H9 (cell line): ENCODE data around the gene B3GNT2. TPM values are rescaled to one million over a fixed set of nuclear protein-coding genes. Genes with fewer than 3 reads are reported as not detected.

ENCODE experiments used
- DNase-seq: peaks from one replicate; pipeline ENCODE4 v3.0.0-alpha.2; 2017
- H2AFZ ChIP-seq: one replicate; pipeline ENCODE4 v1.6.1; 2013; ENCODE audit warnings: mild to moderate bottlenecking, low read length, control low read depth, moderate library complexity
- H2AK5ac ChIP-seq: 2 replicates; pipeline ENCODE4 v1.6.1; 2013; ENCODE audit warnings: low read length, control low read depth, mixed read lengths; ENCODE audit not compliant: insufficient read length
- H2BK120ac ChIP-seq: one replicate; pipeline ENCODE4 v1.6.1; 2013; ENCODE audit warnings: low read depth, mild to moderate bottlenecking, low read length, control low read depth, inconsistent platforms; ENCODE audit not compliant: poor library complexity, severe bottlenecking
- H2BK12ac ChIP-seq: 2 replicates; pipeline ENCODE4 v1.6.1; 2013; ENCODE audit warnings: low read length, control low read depth, mixed read lengths, low read depth; ENCODE audit not compliant: insufficient read length
- H2BK15ac ChIP-seq: 2 replicates; pipeline ENCODE4 v1.6.1; 2013; ENCODE audit warnings: low read depth, low read length, control low read depth
- H2BK20ac ChIP-seq: one replicate; pipeline ENCODE4 v1.6.1; 2013; ENCODE audit warnings: low read depth, mild to moderate bottlenecking, low read length, control low read depth, inconsistent platforms; ENCODE audit not compliant: poor library complexity, severe bottlenecking
- H2BK5ac ChIP-seq: 2 replicates; pipeline ENCODE4 v1.6.1; 2013; ENCODE audit warnings: low read length, control low read depth, mixed read lengths; ENCODE audit not compliant: insufficient read length
- H3K14ac ChIP-seq: 2 replicates; pipeline ENCODE4 v1.6.1; 2013; ENCODE audit warnings: low read length, control low read depth; ENCODE audit not compliant: insufficient read depth
- H3K18ac ChIP-seq: 2 replicates; pipeline ENCODE4 v1.6.1; 2013; ENCODE audit warnings: low read depth, mild to moderate bottlenecking, mixed read lengths, low read length, control low read depth; ENCODE audit not compliant: insufficient read length
- H3K23ac ChIP-seq: 2 replicates; pipeline ENCODE4 v1.6.1; 2013; ENCODE audit warnings: low read length, control low read depth, mixed read lengths, low read depth; ENCODE audit not compliant: insufficient read length
- H3K23me2 ChIP-seq: 2 replicates; pipeline ENCODE4 v1.6.1; 2013; ENCODE audit warnings: low read depth, mild to moderate bottlenecking, mixed read lengths, low read length, control low read depth; ENCODE audit not compliant: insufficient read length, poor library complexity, severe bottlenecking
- H3K27ac ChIP-seq: 2 replicates; pipeline ENCODE4 v1.5.1; 2013; ENCODE audit warnings: low read length, control low read depth, mixed read lengths, low read depth; ENCODE audit not compliant: insufficient read length
- H3K27me3 ChIP-seq: 2 replicates; pipeline ENCODE4 v1.6.1; 2013; ENCODE audit warnings: low read length, control low read depth, inconsistent platforms; ENCODE audit not compliant: insufficient read depth
- H3K4ac ChIP-seq: 2 replicates; pipeline ENCODE4 v1.6.1; 2013; ENCODE audit warnings: low read depth, mild to moderate bottlenecking, control low read depth, inconsistent platforms, low read length, moderate library complexity
- H3K4me1 ChIP-seq: 2 replicates; pipeline ENCODE4 v1.6.1; 2013; ENCODE audit warnings: low read length, control low read depth, inconsistent platforms; ENCODE audit not compliant: insufficient read depth
- H3K4me2 ChIP-seq: 2 replicates; pipeline ENCODE4 v1.6.1; 2013; ENCODE audit warnings: low read length, control low read depth, mixed read lengths; ENCODE audit not compliant: insufficient read length, insufficient read depth
- H3K56ac ChIP-seq: 2 replicates; pipeline ENCODE4 v1.6.1; 2013; ENCODE audit warnings: low read depth, mild to moderate bottlenecking, mixed read lengths, low read length, control low read depth; ENCODE audit not compliant: insufficient read length
- H3K79me1 ChIP-seq: 2 replicates; pipeline ENCODE4 v1.6.1; 2013; ENCODE audit warnings: low read depth, mild to moderate bottlenecking, moderate library complexity, low read length, control low read depth, inconsistent platforms; ENCODE audit not compliant: insufficient read depth, poor library complexity, severe bottlenecking
- H3K79me2 ChIP-seq: 2 replicates; pipeline ENCODE4 v1.6.1; 2013; ENCODE audit warnings: low read length, control low read depth, inconsistent platforms; ENCODE audit not compliant: insufficient read depth
- H3K9ac ChIP-seq: 2 replicates; pipeline ENCODE4 v1.6.1; 2013; ENCODE audit warnings: low read length, control low read depth, mixed read lengths; ENCODE audit not compliant: insufficient read length; ENCODE audit errors: extremely low read depth
- H3K9me3 ChIP-seq: one replicate; pipeline ENCODE4 v1.6.1; 2013; ENCODE audit warnings: low read depth, low read length, inconsistent platforms; ENCODE audit not compliant: control insufficient read depth
- H3T11ph ChIP-seq: one replicate; pipeline ENCODE4 v1.6.1; 2013; ENCODE audit warnings: mild to moderate bottlenecking, low read length, control low read depth, inconsistent platforms
- H4K20me1 ChIP-seq: one replicate; pipeline ENCODE4 v1.6.1; 2013; ENCODE audit not compliant: control insufficient read depth, insufficient read length, insufficient read depth
- H4K5ac ChIP-seq: 2 replicates; pipeline ENCODE4 v1.6.1; 2013; ENCODE audit warnings: low read depth, mild to moderate bottlenecking, mixed read lengths, low read length, control low read depth; ENCODE audit not compliant: insufficient read length
- H4K8ac ChIP-seq: replicated peaks from 2 replicates; pipeline ENCODE4 v1.6.1; 2013; ENCODE audit warnings: low read length, control low read depth, mixed read lengths, low read depth; ENCODE audit not compliant: insufficient read length
- H4K91ac ChIP-seq: 2 replicates; pipeline ENCODE4 v1.6.1; 2013; ENCODE audit warnings: low read depth, mild to moderate bottlenecking, moderate library complexity, mixed read lengths, low read length, control low read depth; ENCODE audit not compliant: insufficient read length
- H3K27ac Mint-ChIP-seq, 3 experiments: 2 replicates in 2 of 3; 3 replicates in 1 of 3; pipeline ENCODE4 v1.8.0; 2020 to 2021; ENCODE audit warnings: mixed read lengths in 3 of 3, mild to moderate bottlenecking in 1 of 3, moderate library complexity in 1 of 3
- H3K27me3 Mint-ChIP-seq: 2 replicates; pipeline ENCODE4 v1.8.0; 2021; ENCODE audit warnings: low read depth, mild to moderate bottlenecking, moderate library complexity, mixed read lengths
- H3K36me3 Mint-ChIP-seq, 3 experiments: 2 replicates in 2 of 3; 3 replicates in 1 of 3; pipeline ENCODE4 v1.8.0; 2020 to 2021; ENCODE audit warnings: low read depth in 3 of 3, mixed read lengths in 3 of 3; ENCODE audit not compliant: insufficient read depth in 1 of 3
- H3K4me1 Mint-ChIP-seq, 2 experiments: 2 replicates each; pipeline ENCODE4 v1.8.0; 2020; ENCODE audit warnings: mixed read lengths in 2 of 2
- H3K4me3 Mint-ChIP-seq, 2 experiments: 2 replicates in 1 of 2; 3 replicates in 1 of 2; pipeline ENCODE4 v1.8.0; 2020 to 2021; ENCODE audit warnings: mild to moderate bottlenecking in 2 of 2, mixed read lengths in 2 of 2, moderate library complexity in 1 of 2
- H3K9me3 Mint-ChIP-seq, 2 experiments: 2 replicates in 1 of 2; 3 replicates in 1 of 2; pipeline ENCODE4 v1.8.0; 2020; ENCODE audit warnings: mild to moderate bottlenecking in 2 of 2, mixed read lengths in 2 of 2, moderate library complexity in 1 of 2
- CTCF ChIP-seq: fragments of 200-600 bp; sonication (generic); conservative IDR thresholded peaks from 3 replicates; pipeline ENCODE4 v1.8.0; 2021; ENCODE audit warnings: antibody characterized with exemption, mild to moderate bottlenecking
- WGBS: extraction: QIAGEN DNeasy Blood & Tissue Kit; methylation state at CpG from one replicate; pipeline ENCODE4 v1.1.7; 2013; ENCODE audit warnings: missing lambda C conversion rate, low lambda C conversion rate, mixed read lengths; ENCODE audit not compliant: insufficient read length; ENCODE audit errors: extremely low coverage; 5-methylcytosine and 5-hydroxymethylcytosine counted together
- total RNA-seq: library from RNA; stranded (reverse); gene quantifications from 2 replicates; pipeline ENCODE4 v1.2.1, GENCODE V29; 2021

The B3GNT2 gene
- total RNA-seq, 1 experiment from 2014 or later: 55.3 TPM

- no peak overlapping the region for H2BK20ac ChIP-seq
- no CpG with 5 or more reads among the region's 1 CpG for WGBS
- no peak overlapping the region for H3K4ac ChIP-seq
- no peak overlapping the region for H3K27ac ChIP-seq
- H4K91ac ChIP-seq: no peak overlapping the region
- peaks cover 10 to 18% of the 10 kb centered on the region in 2 experiments for H3K4me1 Mint-ChIP-seq
- H2BK5ac ChIP-seq: no peak overlapping the region
- H3K36me3 Mint-ChIP-seq: peaks cover 0 to 11% (median 2%) of the 10 kb centered on the region in 3 experiments; a peak in 4 of 7 replicates
- H3T11ph ChIP-seq: no peak overlapping the region
- no peaks in the 10 kb centered on the region for H4K20me1 ChIP-seq
- H4K8ac ChIP-seq: no peak overlapping the region
- H3K14ac ChIP-seq: no peak overlapping the region
- no peak overlapping the region for H3K18ac ChIP-seq
- H2BK120ac ChIP-seq: no peak overlapping the region
- no peak overlapping the region for H2BK15ac ChIP-seq
- H3K27me3 Mint-ChIP-seq: peaks cover 3% of the 10 kb centered on the region
- no peak overlapping the region for H3K23ac ChIP-seq
- H3K4me3 Mint-ChIP-seq: no peak overlapping the region
- H3K23me2 ChIP-seq: peaks cover 7% of the 10 kb centered on the region
- no peak for DNase-seq
- no peak overlapping the region for H3K4me2 ChIP-seq
- H3K56ac ChIP-seq: no peak overlapping the region
- no peak overlapping the region for H2AFZ ChIP-seq
- no peaks in the 10 kb centered on the region for H3K4me1 ChIP-seq
- no peak overlapping the region for H3K9ac ChIP-seq
- no peak overlapping the region for H2AK5ac ChIP-seq
- no peak overlapping the region for H2BK12ac ChIP-seq
- H3K9me3 Mint-ChIP-seq: peaks cover 4 to 7% of the 10 kb centered on the region in 2 experiments; a peak in 3 of 5 replicates
- TF ChIP-seq CTCF: no peak
- H3K27me3 ChIP-seq: no peaks in the 10 kb centered on the region
- no peaks in the 10 kb centered on the region for H3K9me3 ChIP-seq
- H3K27ac Mint-ChIP-seq: no peak overlapping the region
- H4K5ac ChIP-seq: no peak overlapping the region
- H3K79me2 ChIP-seq: peaks cover 8% of the 10 kb centered on the region; the same call in 1 of the 2 replicates
- no peaks in the 10 kb centered on the region for H3K79me1 ChIP-seq
Measured at GRCh38 chr2:62192811-62193210, 3.1 kb upstream of the B3GNT2 start.
